Measurements from ENCODE around the gene NES.

DNA sequence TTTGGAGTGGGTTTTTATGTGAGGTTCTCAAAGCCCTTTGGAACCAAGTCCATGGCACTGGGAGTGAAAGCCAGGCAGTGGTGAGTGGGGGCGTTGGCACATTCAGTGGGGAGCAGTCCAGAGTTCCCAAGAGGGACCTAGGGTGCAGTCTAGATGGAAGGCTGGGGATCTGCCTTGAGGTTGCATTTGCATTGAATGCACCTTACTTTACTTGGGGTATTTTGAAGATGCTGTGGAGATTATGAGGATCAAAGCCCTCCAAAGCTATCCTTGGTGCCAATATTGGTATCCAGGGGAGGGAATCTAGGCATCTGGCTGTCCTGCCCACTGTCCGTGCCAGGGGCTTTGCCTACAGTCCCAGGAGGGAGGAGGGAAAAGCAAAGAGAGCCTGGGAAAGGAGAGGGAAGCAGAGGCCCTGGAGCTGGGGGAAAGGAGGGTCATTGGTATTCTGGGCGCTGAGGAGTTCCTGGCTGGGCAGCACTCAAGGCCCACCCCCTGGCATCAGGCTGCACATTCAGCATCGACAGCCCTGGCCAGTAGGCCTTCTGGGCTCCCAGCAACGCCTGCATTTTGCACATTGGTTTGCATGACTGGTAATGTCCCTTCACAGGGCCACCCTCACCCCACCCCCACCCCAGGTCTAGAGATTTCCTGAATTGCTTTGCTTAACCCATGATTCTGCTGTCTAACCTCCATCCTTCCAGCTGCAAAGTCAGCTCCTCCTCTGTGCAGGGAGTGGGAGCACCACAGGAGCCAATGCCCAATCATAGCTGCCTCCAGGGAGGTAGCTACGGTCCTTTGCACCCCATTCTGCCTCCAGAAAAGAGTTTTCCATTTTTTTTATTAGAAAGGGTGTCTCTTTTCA lies 36.1 kb downstream of the NES start:
- TF ChIP-seq, protein P1, sequence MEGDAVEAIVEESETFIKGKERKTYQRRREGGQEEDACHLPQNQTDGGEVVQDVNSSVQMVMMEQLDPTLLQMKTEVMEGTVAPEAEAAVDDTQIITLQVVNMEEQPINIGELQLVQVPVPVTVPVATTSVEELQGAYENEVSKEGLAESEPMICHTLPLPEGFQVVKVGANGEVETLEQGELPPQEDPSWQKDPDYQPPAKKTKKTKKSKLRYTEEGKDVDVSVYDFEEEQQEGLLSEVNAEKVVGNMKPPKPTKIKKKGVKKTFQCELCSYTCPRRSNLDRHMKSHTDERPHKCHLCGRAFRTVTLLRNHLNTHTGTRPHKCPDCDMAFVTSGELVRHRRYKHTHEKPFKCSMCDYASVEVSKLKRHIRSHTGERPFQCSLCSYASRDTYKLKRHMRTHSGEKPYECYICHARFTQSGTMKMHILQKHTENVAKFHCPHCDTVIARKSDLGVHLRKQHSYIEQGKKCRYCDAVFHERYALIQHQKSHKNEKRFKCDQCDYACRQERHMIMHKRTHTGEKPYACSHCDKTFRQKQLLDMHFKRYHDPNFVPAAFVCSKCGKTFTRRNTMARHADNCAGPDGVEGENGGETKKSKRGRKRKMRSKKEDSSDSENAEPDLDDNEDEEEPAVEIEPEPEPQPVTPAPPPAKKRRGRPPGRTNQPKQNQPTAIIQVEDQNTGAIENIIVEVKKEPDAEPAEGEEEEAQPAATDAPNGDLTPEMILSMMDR (IDR thresholded peaks at IDR 0.05; ENCODE audit: low read length) = no peak
- TF ChIP-seq EZH2 (IDR thresholded peaks at IDR 0.05; ENCODE audit: borderline replicate concordance, low read length) = no peak
